GM12801 (cell line): ENCODE measurements around the gene COL12A1.

Experiments
- CTCF ChIP-seq: IDR thresholded peaks from one replicate; pipeline ENCODE4 v1.5.1; 2011; ENCODE audit warnings: control low read depth; ENCODE audit not compliant: insufficient read length; ENCODE audit errors: extremely low read depth

The COL12A1 gene

GRCh38 chr6:75065523-75065922, 140.3 kb downstream of the COL12A1 start:
- TF ChIP-seq CTCF, result no peak

- TF ChIP-seq CTCF, result no peak
Observed at GRCh38 chr6:75052491-75052890, 153.4 kb downstream of the COL12A1 start.

GRCh38 chr6:75049308-75049707, 156.5 kb downstream of the COL12A1 start:
- TF ChIP-seq CTCF, result no peak

- TF ChIP-seq CTCF, result no peak
Observed at GRCh38 chr6:75044846-75045245, 161.0 kb downstream of the COL12A1 start.

- TF ChIP-seq CTCF, result no peak
Observed at GRCh38 chr6:75041381-75041780, 164.5 kb downstream of the COL12A1 start.
